HL-60 (cell line): Measurements from ENCODE around the gene SLC17A8.

Experiments used
- DNase-seq, 2 experiments: peaks; one replicate each; pipeline ENCODE4 v3.0.0-alpha.2; 2010 to 2020; ENCODE audit warnings: low read depth in 1 of 2, low spot score in 1 of 2
- H3K27ac ChIP-seq: fragments of 250-450 bp; sonication (Bioruptor Pico); replicated peaks from 2 replicates; pipeline ENCODE4 v1.5.1; 2020; ENCODE audit warnings: mild to moderate bottlenecking, moderate library complexity
- H3K27me3 ChIP-seq: fragments of 250-450 bp; sonication (Bioruptor Pico); 2 replicates; pipeline ENCODE4 v1.5.1; 2021; ENCODE audit warnings: mild to moderate bottlenecking, moderate library complexity; ENCODE audit not compliant: insufficient read depth, poor library complexity, severe bottlenecking
- H3K4me3 ChIP-seq: replicated peaks from 2 replicates; pipeline ENCODE4 v1.5.1; 2011; ENCODE audit warnings: mild to moderate bottlenecking, control low read depth, low read length; ENCODE audit not compliant: insufficient read depth
- GABPA ChIP-seq: IDR thresholded peaks from 2 replicates; pipeline ENCODE4 v1.6.1; 2012; ENCODE audit warnings: low read depth
- POLR2AphosphoS5 ChIP-seq: IDR thresholded peaks from 2 replicates; pipeline ENCODE4 v1.6.1; 2012; ENCODE audit warnings: low read depth
- REST ChIP-seq: IDR thresholded peaks from 2 replicates; pipeline ENCODE4 v1.6.1; 2012; ENCODE audit warnings: low read depth; ENCODE audit not compliant: insufficient replicate concordance
- SPI1 ChIP-seq: IDR thresholded peaks from 2 replicates; pipeline ENCODE4 v1.6.1; 2012; ENCODE audit warnings: low read depth, mild to moderate bottlenecking, borderline replicate concordance
- TF ChIP-seq, protein P1 (sequence below): IDR thresholded peaks from one replicate; pipeline ENCODE4 v1.5.1; 2011; ENCODE audit warnings: low read length, control low read depth, inconsistent platforms; ENCODE audit not compliant: insufficient read depth

Gene SLC17A8

GRCh38 chr12:100435957-100436356 lies 79.1 kb downstream of the SLC17A8 start:
- TF ChIP-seq POLR2AphosphoS5 (no peak), SPI1 (no peak), REST (no peak), GABPA (no peak)
- TF ChIP-seq, protein P1, sequence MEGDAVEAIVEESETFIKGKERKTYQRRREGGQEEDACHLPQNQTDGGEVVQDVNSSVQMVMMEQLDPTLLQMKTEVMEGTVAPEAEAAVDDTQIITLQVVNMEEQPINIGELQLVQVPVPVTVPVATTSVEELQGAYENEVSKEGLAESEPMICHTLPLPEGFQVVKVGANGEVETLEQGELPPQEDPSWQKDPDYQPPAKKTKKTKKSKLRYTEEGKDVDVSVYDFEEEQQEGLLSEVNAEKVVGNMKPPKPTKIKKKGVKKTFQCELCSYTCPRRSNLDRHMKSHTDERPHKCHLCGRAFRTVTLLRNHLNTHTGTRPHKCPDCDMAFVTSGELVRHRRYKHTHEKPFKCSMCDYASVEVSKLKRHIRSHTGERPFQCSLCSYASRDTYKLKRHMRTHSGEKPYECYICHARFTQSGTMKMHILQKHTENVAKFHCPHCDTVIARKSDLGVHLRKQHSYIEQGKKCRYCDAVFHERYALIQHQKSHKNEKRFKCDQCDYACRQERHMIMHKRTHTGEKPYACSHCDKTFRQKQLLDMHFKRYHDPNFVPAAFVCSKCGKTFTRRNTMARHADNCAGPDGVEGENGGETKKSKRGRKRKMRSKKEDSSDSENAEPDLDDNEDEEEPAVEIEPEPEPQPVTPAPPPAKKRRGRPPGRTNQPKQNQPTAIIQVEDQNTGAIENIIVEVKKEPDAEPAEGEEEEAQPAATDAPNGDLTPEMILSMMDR: no peak

DNA sequence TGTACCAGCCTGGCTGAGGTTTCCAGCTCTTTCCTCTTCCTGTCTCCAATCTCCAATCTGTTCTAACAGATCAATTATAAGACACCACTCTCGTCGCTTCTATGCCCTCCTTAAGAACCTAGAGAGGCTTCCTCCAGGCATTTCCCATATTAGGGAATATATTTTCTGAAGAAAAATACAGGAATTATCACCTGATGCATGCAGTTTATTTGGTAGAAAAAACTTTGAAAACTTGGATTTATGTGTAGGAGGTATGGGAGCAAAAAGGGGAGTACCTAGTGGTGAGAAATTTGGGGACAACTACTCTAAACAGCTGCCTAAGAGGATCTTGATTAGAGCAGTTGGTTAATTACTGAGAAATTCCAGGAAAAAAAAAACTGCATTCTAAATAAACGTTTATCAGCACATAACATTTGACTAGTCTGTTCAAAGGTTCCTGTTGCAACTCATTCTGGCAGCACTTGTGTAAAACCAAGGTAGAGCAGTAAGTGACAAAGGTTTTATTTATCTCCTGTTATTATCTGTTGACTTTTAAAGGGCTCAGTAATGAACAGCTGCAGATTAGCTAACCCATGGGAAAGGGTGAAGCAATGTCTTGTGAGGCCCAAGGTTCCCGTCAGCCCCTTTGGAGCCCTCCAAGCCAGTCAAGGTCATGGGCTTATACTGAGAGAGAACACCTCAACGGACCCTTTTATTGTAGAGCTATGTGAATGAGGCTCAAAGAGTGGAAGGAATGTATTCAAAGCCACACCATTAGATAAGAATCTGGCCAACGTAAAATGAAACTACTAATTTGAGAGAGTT lies 80.4 kb downstream of the SLC17A8 start:
- no peak for DNase-seq
- Histone ChIP-seq H3K27me3 (no peaks in the 10 kb centered on the region), H3K27ac (no peak overlapping the region), H3K4me3 (no peak overlapping the region)
- TF ChIP-seq REST: no peak
- TF ChIP-seq POLR2AphosphoS5: no peak
- no peak for TF ChIP-seq GABPA

More at GRCh38 chr12:100435957-100436356, 79.1 kb downstream of the SLC17A8 start:
- no peaks in the 10 kb centered on the region for H3K27me3 ChIP-seq
- no peak for DNase-seq
- no peak overlapping the region for H3K27ac ChIP-seq
- no peak overlapping the region for H3K4me3 ChIP-seq

GRCh38 chr12:100439797-100440196 lies 82.9 kb downstream of the SLC17A8 start:
- TF ChIP-seq GABPA: no peak
- TF ChIP-seq SPI1: no peak
- TF ChIP-seq, protein P1: no peak
- TF ChIP-seq REST: no peak
- TF ChIP-seq POLR2AphosphoS5: no peak
- no peak overlapping the region for H3K27ac ChIP-seq
- no peaks in the 10 kb centered on the region for H3K27me3 ChIP-seq
- no peak for DNase-seq
- no peak overlapping the region for H3K4me3 ChIP-seq
